Trophoblast cell (in vitro differentiated cells and primary cell): ENCODE data around the gene SIK2.
A peak's percentile ranks its signal among the peaks of the same experiment; 100 is the strongest.

ENCODE experiments used
- DNase-seq, 2 donors: peaks; one replicate each; pipeline ENCODE4 v3.0.0-alpha.2; 2016
- H2AFZ ChIP-seq: 2 replicates; pipeline ENCODE4 v1.6.1; 2013; ENCODE audit warnings: low read length, moderate library complexity, mild to moderate bottlenecking; ENCODE audit not compliant: insufficient read depth, poor library complexity
- H2AK5ac ChIP-seq: 2 replicates; pipeline ENCODE4 v1.6.1; 2013; ENCODE audit warnings: mild to moderate bottlenecking, low read length
- H2BK120ac ChIP-seq: 2 replicates; pipeline ENCODE4 v1.6.1; 2013; ENCODE audit warnings: low read length, mild to moderate bottlenecking, moderate library complexity; ENCODE audit not compliant: insufficient read depth, poor library complexity
- H2BK12ac ChIP-seq: 2 replicates; pipeline ENCODE4 v1.6.1; 2013; ENCODE audit warnings: mild to moderate bottlenecking, low read length, moderate library complexity
- H2BK5ac ChIP-seq: 2 replicates; pipeline ENCODE4 v1.6.1; 2013; ENCODE audit warnings: low read length, low read depth, moderate library complexity, mild to moderate bottlenecking; ENCODE audit not compliant: poor library complexity
- H3K14ac ChIP-seq: 2 replicates; pipeline ENCODE4 v1.6.1; 2013; ENCODE audit warnings: mild to moderate bottlenecking, low read length
- H3K18ac ChIP-seq: 2 replicates; pipeline ENCODE4 v1.6.1; 2013; ENCODE audit warnings: mild to moderate bottlenecking, low read length
- H3K23ac ChIP-seq: 2 replicates; pipeline ENCODE4 v1.6.1; 2013; ENCODE audit warnings: low read length
- H3K27ac ChIP-seq: 2 replicates; pipeline ENCODE4 v1.5.1; 2013; ENCODE audit warnings: low read depth, mild to moderate bottlenecking, inconsistent platforms, low read length, moderate library complexity
- H3K27me3 ChIP-seq: 2 replicates; pipeline ENCODE4 v1.6.1; 2013; ENCODE audit warnings: inconsistent platforms, mild to moderate bottlenecking, low read length, moderate library complexity; ENCODE audit not compliant: insufficient read depth
- H3K36me3 ChIP-seq, 2 experiments: 1 replicate in 1 of 2; 2 replicates in 1 of 2; pipeline ENCODE4 v1.6.1; 2013; ENCODE audit warnings: low read length in 2 of 2, mild to moderate bottlenecking in 2 of 2, moderate library complexity in 1 of 2; ENCODE audit not compliant: insufficient read depth in 2 of 2, control insufficient read depth in 1 of 2
- H3K4ac ChIP-seq: 2 replicates; pipeline ENCODE4 v1.6.1; 2013; ENCODE audit warnings: low read depth, mild to moderate bottlenecking, low read length, moderate library complexity
- H3K4me1 ChIP-seq, 2 experiments: 1 replicate in 1 of 2; 2 replicates in 1 of 2; pipeline ENCODE4 v1.6.1; 2013; ENCODE audit warnings: low read length in 2 of 2, mild to moderate bottlenecking in 2 of 2, moderate library complexity in 1 of 2; ENCODE audit not compliant: insufficient read depth in 2 of 2, control insufficient read depth in 1 of 2
- H3K4me2 ChIP-seq: 2 replicates; pipeline ENCODE4 v1.6.1; 2013; ENCODE audit warnings: inconsistent platforms, mild to moderate bottlenecking, low read length, moderate library complexity
- H3K4me3 ChIP-seq: 2 replicates; pipeline ENCODE4 v1.5.1; 2013; ENCODE audit warnings: mild to moderate bottlenecking, low read depth, low read length, inconsistent platforms
- H3K79me1 ChIP-seq: one replicate; pipeline ENCODE4 v1.6.1; 2013; ENCODE audit warnings: low read length
- H3K79me2 ChIP-seq: 2 replicates; pipeline ENCODE4 v1.6.1; 2013; ENCODE audit warnings: low read length, mild to moderate bottlenecking; ENCODE audit not compliant: control insufficient read depth, insufficient read depth, poor library complexity
- H3K9ac ChIP-seq: 2 replicates; pipeline ENCODE4 v1.6.1; 2013; ENCODE audit warnings: mild to moderate bottlenecking, low read length
- H3K9me3 ChIP-seq: 2 replicates; pipeline ENCODE4 v1.6.1; 2013; ENCODE audit warnings: low read depth, mild to moderate bottlenecking, control low read depth, inconsistent platforms, low read length; ENCODE audit not compliant: insufficient read depth
- H4K12ac ChIP-seq: 2 replicates; pipeline ENCODE4 v1.6.1; 2013; ENCODE audit warnings: low read depth, mild to moderate bottlenecking, low read length, moderate library complexity
- H4K8ac ChIP-seq: 2 replicates; pipeline ENCODE4 v1.6.1; 2013; ENCODE audit warnings: low read depth, mild to moderate bottlenecking, low read length, moderate library complexity
- H4K91ac ChIP-seq: one replicate; pipeline ENCODE4 v1.6.1; 2013; ENCODE audit warnings: low read depth, mild to moderate bottlenecking, low read length, moderate library complexity
- whole genome bisulfite sequencing: extraction: QIAGEN DNeasy Blood & Tissue Kit; methylation state at CpG from one replicate; pipeline ENCODE4 v1.1.7; 2013; ENCODE audit warnings: missing lambda C conversion rate; ENCODE audit not compliant: insufficient read length, insufficient coverage; ENCODE audit errors: extremely low coverage; 5-methylcytosine and 5-hydroxymethylcytosine counted together

Gene SIK2

DNA sequence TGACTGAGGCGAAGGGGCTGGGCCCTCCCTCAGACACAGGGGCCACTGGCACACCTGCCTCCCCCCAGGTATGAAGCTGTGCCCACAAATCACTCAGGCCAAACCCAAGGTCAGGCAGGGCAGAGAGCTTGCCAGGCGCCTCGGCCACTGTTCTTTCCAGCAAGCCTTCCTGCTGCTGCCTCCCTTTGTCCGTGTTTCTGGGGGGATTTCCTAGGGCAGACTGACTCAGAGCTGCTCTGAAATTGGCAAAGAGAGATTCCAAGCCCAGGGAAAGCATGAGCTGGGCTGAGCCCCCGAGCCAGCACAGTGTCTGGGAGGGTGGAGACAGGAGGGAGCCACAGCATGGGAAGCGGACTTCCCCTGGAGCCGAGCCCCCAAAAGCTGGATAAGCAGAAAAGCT lies 130.8 kb downstream of the SIK2 start:
- H3K79me2 ChIP-seq = peaks cover 8% of the 10 kb centered on the region
- peaks cover 34 to 42% of the 10 kb centered on the region in 2 experiments for H3K4me1 ChIP-seq
- H3K18ac ChIP-seq = no peak overlapping the region
- H3K23ac ChIP-seq = no peak overlapping the region
- H3K79me1 ChIP-seq = peaks cover 29% of the 10 kb centered on the region
- H4K12ac ChIP-seq = no peak overlapping the region
- no peak overlapping the region for H2BK5ac ChIP-seq
- H2AFZ ChIP-seq = no peak overlapping the region
- H3K9me3 ChIP-seq = no peaks in the 10 kb centered on the region
- no CpG with 5 or more reads among the region's 7 CpGs for WGBS
- no peak overlapping the region for H3K4ac ChIP-seq
- no peak overlapping the region for H2AK5ac ChIP-seq
- H2BK12ac ChIP-seq = peak overlapping the region; percentile 19
- H3K27me3 ChIP-seq = no peaks in the 10 kb centered on the region
- no peak overlapping the region for H3K4me3 ChIP-seq
- peak overlapping the region; percentile 53 for H3K14ac ChIP-seq
- H3K36me3 ChIP-seq = peaks cover 0 to 3% of the 10 kb centered on the region in 2 experiments
- H3K9ac ChIP-seq = no peak overlapping the region
- no peak overlapping the region for H4K8ac ChIP-seq
- no peak overlapping the region for H2BK120ac ChIP-seq
- H3K4me2 ChIP-seq = no peak overlapping the region
- no peak for DNase-seq
- H4K91ac ChIP-seq = peak overlapping the region; percentile 33
- no peak overlapping the region for H3K27ac ChIP-seq

DNA sequence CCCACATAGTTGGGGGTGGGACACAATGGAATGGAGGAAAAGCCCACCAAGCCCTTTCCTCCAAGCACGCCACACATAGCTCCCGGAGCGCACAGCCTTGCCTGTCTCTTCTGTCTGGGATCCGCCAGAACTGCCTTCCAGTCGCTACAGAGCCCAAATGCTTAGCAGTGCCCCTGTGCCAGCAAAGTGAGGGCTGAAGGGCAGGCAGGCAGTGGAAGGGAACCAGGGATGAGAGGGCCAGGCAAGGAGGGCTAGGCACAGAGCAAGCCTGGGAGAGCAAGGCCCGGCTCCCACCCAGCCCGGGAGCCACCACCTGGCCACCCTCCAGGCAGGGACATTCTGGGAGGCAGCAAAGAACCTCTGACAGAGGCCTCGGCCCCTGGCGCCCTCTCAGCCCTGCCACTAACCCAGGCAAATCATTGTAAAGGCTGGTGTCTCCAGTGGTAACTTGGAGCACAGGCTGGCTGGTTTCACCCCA lies 131.4 kb downstream of the SIK2 start:
- Histone ChIP-seq H2BK12ac (peak overlapping the region; percentile 19), H3K36me3 (peaks cover 0 to 3% of the 10 kb centered on the region in 2 experiments), H4K12ac (no peak overlapping the region), H3K9ac (no peak overlapping the region), H2BK5ac (no peak overlapping the region), H3K79me2 (peaks cover 8% of the 10 kb centered on the region), H4K8ac (no peak overlapping the region), H2AFZ (no peak overlapping the region), H3K4ac (no peak overlapping the region), H3K23ac (no peak overlapping the region), H3K27ac (no peak overlapping the region), H3K9me3 (no peaks in the 10 kb centered on the region), H3K4me3 (no peak overlapping the region), H3K4me2 (no peak overlapping the region), H2BK120ac (peak overlapping the region; percentile 14), H3K79me1 (peaks cover 31% of the 10 kb centered on the region), H4K91ac (peak overlapping the region; percentile 41), H3K14ac (peak overlapping the region; percentile 38), H3K27me3 (no peaks in the 10 kb centered on the region), H3K4me1 (peaks cover 36 to 44% of the 10 kb centered on the region in 2 experiments), H3K18ac (peak overlapping the region; percentile 13), H2AK5ac (peak overlapping the region; percentile 60)
- DNase-seq = no peak
- WGBS = no CpG with 5 or more reads among the region's 9 CpGs

DNA sequence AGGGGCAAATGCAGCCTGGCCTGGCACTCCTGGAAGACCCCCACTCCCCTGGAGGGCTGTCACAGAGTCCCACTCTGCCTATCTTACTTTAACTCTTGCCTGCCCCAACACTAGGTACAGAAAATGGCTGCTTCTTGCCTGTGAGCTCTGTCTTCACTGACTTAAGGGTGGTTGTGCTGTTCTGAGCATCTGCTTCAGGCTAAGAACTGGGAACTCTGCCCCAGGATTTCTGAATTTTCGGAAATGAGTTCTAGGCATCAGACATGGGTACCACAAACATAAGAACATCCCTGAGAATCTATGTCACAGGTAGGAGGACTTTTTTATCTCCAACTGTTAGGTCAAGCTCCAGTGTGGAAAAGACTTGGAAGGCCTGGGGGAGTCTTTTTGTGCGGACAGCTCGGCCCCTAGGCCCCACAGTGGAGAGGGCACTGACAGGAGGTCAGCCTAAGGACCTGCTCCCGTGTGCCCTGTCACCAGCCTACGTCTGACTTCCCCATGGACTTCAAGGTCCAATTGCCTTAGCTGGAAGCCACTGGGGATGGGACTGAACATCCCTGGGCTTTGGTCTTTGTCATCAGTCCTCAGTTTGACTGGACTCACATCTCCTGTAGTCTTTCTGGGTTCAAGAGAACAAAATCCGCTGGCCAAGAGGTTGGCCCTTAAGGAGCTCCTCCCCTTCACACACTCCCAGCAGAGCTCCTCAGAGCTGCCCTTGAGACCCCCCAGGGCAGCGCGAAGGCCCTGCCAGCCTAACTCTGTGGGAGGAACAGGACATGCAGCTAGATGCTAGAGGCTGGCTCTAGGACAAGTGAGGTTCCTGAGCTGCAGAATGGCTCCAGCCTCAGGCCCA lies 132.1 kb downstream of the SIK2 start:
- peaks cover 36 to 44% of the 10 kb centered on the region in 2 experiments for H3K4me1 ChIP-seq
- peak overlapping the region; percentile 31 for H2AK5ac ChIP-seq
- H3K14ac ChIP-seq = no peak overlapping the region
- no peak overlapping the region for H3K23ac ChIP-seq
- peaks cover 0 to 3% of the 10 kb centered on the region in 2 experiments for H3K36me3 ChIP-seq
- peaks cover 31% of the 10 kb centered on the region for H3K79me1 ChIP-seq
- H3K9ac ChIP-seq = no peak overlapping the region
- H4K8ac ChIP-seq = no peak overlapping the region
- H3K9me3 ChIP-seq = no peaks in the 10 kb centered on the region
- H2BK12ac ChIP-seq = peak overlapping the region; percentile 30
- no peak overlapping the region for H4K12ac ChIP-seq
- no peak overlapping the region for H3K4me2 ChIP-seq
- H2AFZ ChIP-seq = no peak overlapping the region
- no peaks in the 10 kb centered on the region for H3K27me3 ChIP-seq
- H2BK5ac ChIP-seq = no peak overlapping the region
- peak overlapping the region; percentile 41 for H4K91ac ChIP-seq
- no peak overlapping the region for H3K27ac ChIP-seq
- no CpG with 5 or more reads among the region's 8 CpGs for WGBS
- H3K4me3 ChIP-seq = no peak overlapping the region
- no peak overlapping the region for H2BK120ac ChIP-seq
- no peak for DNase-seq
- H3K4ac ChIP-seq = no peak overlapping the region
- H3K18ac ChIP-seq = no peak overlapping the region
- H3K79me2 ChIP-seq = peaks cover 8% of the 10 kb centered on the region

DNA sequence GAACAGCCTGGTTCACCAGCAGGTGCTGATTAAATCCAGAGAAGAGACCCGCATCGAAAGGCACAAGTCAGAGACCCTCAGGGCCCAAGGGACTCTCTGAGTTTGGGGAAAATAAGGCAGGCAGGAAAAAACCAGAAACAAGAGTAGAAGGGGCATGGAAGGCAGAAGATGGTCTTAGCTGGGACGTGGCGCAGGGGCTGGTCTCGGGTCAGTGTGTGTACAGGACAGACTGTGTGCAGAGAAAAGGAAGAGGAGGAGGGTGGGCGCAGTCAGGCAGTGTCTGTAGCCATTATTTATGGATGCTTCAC lies 132.7 kb downstream of the SIK2 start:
- Histone ChIP-seq H3K9me3 (no peaks in the 10 kb centered on the region), H3K27me3 (no peaks in the 10 kb centered on the region), H3K4me3 (no peak overlapping the region), H3K14ac (no peak overlapping the region), H3K79me2 (peaks cover 8% of the 10 kb centered on the region), H3K18ac (no peak overlapping the region), H4K12ac (no peak overlapping the region), H3K4me1 (peaks cover 36 to 44% of the 10 kb centered on the region in 2 experiments), H2AK5ac (no peak overlapping the region), H3K27ac (no peak overlapping the region), H2BK120ac (peak overlapping the region; percentile 4), H2AFZ (no peak overlapping the region), H4K8ac (no peak overlapping the region), H3K4me2 (no peak overlapping the region), H3K36me3 (peaks cover 0 to 3% of the 10 kb centered on the region in 2 experiments), H3K9ac (no peak overlapping the region), H3K79me1 (peaks cover 31% of the 10 kb centered on the region), H3K4ac (no peak overlapping the region), H3K23ac (no peak overlapping the region), H2BK12ac (peak overlapping the region; percentile 30), H2BK5ac (no peak overlapping the region), H4K91ac (no peak overlapping the region)
- WGBS = no CpG with 5 or more reads among the region's 6 CpGs
- DNase-seq = no peak
